Right lobe of liver (tissue), 4 donors: Measurements from ENCODE around the gene PPP2R5C.

Source experiments
- POLR2A ChIP-seq: fragments of 450-650 bp; IDR thresholded peaks from one replicate; pipeline ENCODE4 v1.6.1; 2017; ENCODE audit warnings: antibody characterized with exemption, mild to moderate bottlenecking
- TF ChIP-seq, protein P1 (sequence below), 4 donors: fragments of 200-600 bp in 3 of 4; fragments of 450-650 bp in 1 of 4; IDR thresholded peaks; one replicate each; pipeline versions ENCODE4 v1.5.1 to v1.8.0; 2016 to 2022; ENCODE audit warnings: antibody characterized with exemption in 4 of 4, mild to moderate bottlenecking in 2 of 4
- donor health status: DM: no; HTN: no; CAD: no.
- donor health status: DM: no; HTN: no; CAD: no.
- donor health status: DM: no; HTN: yes; CAD: no.

DNA sequence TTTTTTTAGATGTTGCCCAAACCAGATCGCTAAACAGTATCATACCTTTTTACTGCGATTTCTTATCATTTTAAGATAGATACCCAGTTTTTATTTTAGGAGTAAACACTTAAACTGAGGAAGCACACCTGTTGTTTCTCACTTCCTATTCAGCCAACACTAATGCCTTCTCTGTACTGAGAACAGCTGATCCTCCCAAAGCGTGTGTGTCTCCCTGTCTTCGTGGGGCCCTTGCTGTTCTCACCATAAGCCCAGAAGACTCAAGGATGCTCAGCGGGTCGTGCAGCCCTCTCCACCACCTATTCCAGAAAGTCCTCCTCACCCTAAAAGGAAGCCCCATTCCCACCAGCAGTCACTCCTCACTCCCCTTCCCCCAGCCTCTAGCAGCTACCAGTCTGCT, 14.8 kb downstream of the PPP2R5C start:
- TF ChIP-seq, protein P1, sequence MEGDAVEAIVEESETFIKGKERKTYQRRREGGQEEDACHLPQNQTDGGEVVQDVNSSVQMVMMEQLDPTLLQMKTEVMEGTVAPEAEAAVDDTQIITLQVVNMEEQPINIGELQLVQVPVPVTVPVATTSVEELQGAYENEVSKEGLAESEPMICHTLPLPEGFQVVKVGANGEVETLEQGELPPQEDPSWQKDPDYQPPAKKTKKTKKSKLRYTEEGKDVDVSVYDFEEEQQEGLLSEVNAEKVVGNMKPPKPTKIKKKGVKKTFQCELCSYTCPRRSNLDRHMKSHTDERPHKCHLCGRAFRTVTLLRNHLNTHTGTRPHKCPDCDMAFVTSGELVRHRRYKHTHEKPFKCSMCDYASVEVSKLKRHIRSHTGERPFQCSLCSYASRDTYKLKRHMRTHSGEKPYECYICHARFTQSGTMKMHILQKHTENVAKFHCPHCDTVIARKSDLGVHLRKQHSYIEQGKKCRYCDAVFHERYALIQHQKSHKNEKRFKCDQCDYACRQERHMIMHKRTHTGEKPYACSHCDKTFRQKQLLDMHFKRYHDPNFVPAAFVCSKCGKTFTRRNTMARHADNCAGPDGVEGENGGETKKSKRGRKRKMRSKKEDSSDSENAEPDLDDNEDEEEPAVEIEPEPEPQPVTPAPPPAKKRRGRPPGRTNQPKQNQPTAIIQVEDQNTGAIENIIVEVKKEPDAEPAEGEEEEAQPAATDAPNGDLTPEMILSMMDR (IDR thresholded peaks at IDR 0.05), result no peak
- TF ChIP-seq POLR2A, result no peak
